Chondrocyte (in vitro differentiated cells): ENCODE results near the gene ETNK2. TPM values are rescaled to one million over a fixed set of nuclear protein-coding genes. Genes with fewer than 3 reads are reported as not detected.
A peak's percentile ranks its signal among the peaks of the same experiment; 100 is the strongest.
"Not testable (repeated sequence)": the region's sequence is repeated elsewhere in the genome, so short reads cannot be mapped to it uniquely, and the experiment has no call there.

Experiments
- DNase-seq: peaks from one replicate; pipeline ENCODE4 v3.0.0; 2021; ENCODE audit warnings: mixed read lengths, low spot score
- H3K27ac Mint-ChIP-seq: one replicate; pipeline ENCODE4 v1.8.0; 2021; ENCODE audit warnings: mild to moderate bottlenecking, moderate library complexity, mixed read lengths; ENCODE audit not compliant: unreplicated experiment
- H3K27me3 Mint-ChIP-seq: 2 replicates; pipeline ENCODE4 v1.8.0; 2021; ENCODE audit warnings: low read depth, mixed read lengths
- H3K36me3 Mint-ChIP-seq: 2 replicates; pipeline ENCODE4 v1.8.0; 2021; ENCODE audit warnings: low read depth, mixed read lengths
- H3K4me1 Mint-ChIP-seq: 2 replicates; pipeline ENCODE4 v1.8.0; 2021; ENCODE audit warnings: low read depth, mild to moderate bottlenecking, mixed read lengths
- H3K4me3 Mint-ChIP-seq: one replicate; pipeline ENCODE4 v1.8.0; 2021; ENCODE audit warnings: mild to moderate bottlenecking, moderate library complexity, mixed read lengths; ENCODE audit not compliant: unreplicated experiment
- H3K9me3 Mint-ChIP-seq: 2 replicates; pipeline ENCODE4 v1.8.0; 2021; ENCODE audit warnings: low read depth, mixed read lengths
- CTCF ChIP-seq: fragments of 200-600 bp; sonication (generic); IDR thresholded peaks from 2 replicates; pipeline ENCODE4 v1.5.0; 2021; ENCODE audit warnings: antibody characterized with exemption, mild to moderate bottlenecking, moderate library complexity
- total RNA-seq: library from RNA; stranded (reverse); gene quantifications from 3 replicates; pipeline ENCODE4 v1.2.1, GENCODE V29; 2021

ETNK2 gene
- total RNA-seq, 1 donor from 2014 or later: 10.2 TPM

- no peak overlapping the region for H3K27ac Mint-ChIP-seq
These were observed 60.8 kb downstream of the ETNK2 start for GRCh38 chr1:204091066-204091465.

GRCh38 chr1:204090132-204090531 is 61.7 kb downstream of the ETNK2 start:
- H3K4me3 Mint-ChIP-seq, H3K4me1 Mint-ChIP-seq, H3K36me3 Mint-ChIP-seq, H3K9me3 Mint-ChIP-seq, H3K27ac Mint-ChIP-seq, DNase-seq, H3K27me3 Mint-ChIP-seq: not testable (repeated sequence)

More at GRCh38 chr1:204091066-204091465, 60.8 kb downstream of the ETNK2 start:
- no peaks in the 10 kb centered on the region for H3K27me3 Mint-ChIP-seq
- H3K36me3 Mint-ChIP-seq: no peaks in the 10 kb centered on the region
- no peak for DNase-seq
- no peak for TF ChIP-seq CTCF
- H3K9me3 Mint-ChIP-seq: no peaks in the 10 kb centered on the region
- peaks cover 10% of the 10 kb centered on the region for H3K4me1 Mint-ChIP-seq
- H3K4me3 Mint-ChIP-seq: no peak overlapping the region

GRCh38 chr1:204089044-204089751 is 62.6 kb downstream of the ETNK2 start:
- H3K4me3 Mint-ChIP-seq: no peak overlapping the region
- H3K27me3 Mint-ChIP-seq: no peaks in the 10 kb centered on the region
- peak overlapping the region; percentile 38 for H3K27ac Mint-ChIP-seq
- no peaks in the 10 kb centered on the region for H3K36me3 Mint-ChIP-seq
- H3K4me1 Mint-ChIP-seq: peaks cover 10% of the 10 kb centered on the region
- no peak for TF ChIP-seq CTCF
- no peaks in the 10 kb centered on the region for H3K9me3 Mint-ChIP-seq
- peak; percentile 72 for DNase-seq

DNA sequence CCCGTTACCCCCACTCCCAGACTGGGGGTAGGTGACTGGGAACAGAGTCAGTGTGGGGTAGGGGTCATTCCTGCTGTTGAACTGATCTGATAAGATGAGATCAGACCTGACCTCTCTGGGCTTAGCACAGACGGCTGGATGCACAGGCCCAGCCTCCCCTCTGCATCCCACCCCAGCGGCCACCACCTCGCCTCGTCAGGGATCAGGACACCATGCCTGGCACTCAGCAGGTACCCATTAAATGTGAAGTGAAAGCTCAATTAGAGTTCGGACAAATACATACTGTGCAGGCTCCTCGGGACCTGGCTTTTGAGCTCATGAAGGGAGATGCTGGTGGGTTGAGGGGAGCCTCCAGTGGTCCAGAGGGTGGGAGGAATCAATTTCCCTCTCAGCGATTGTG is 63.2 kb downstream of the ETNK2 start:
- no peak for TF ChIP-seq CTCF
- Mint-ChIP-seq H3K27me3 (no peaks in the 10 kb centered on the region), H3K27ac (peak overlapping the region; percentile 38), H3K9me3 (no peaks in the 10 kb centered on the region), H3K4me1 (peaks cover 15% of the 10 kb centered on the region), H3K36me3 (no peaks in the 10 kb centered on the region), H3K4me3 (no peak overlapping the region)
- DNase-seq: peak; percentile 49

GRCh38 chr1:204087893-204088528 is 63.8 kb downstream of the ETNK2 start:
- Mint-ChIP-seq H3K4me3 (no peak overlapping the region), H3K36me3 (no peaks in the 10 kb centered on the region), H3K4me1 (peaks cover 15% of the 10 kb centered on the region), H3K27ac (no peak overlapping the region), H3K9me3 (no peaks in the 10 kb centered on the region), H3K27me3 (no peaks in the 10 kb centered on the region)
- TF ChIP-seq CTCF: no peak
- DNase-seq: peak; percentile 49
